HepG2 (cell line): ENCODE data around the gene TUBA4A. TPM values are rescaled to one million over a fixed set of nuclear protein-coding genes. Genes with fewer than 3 reads are reported as not detected.
A peak's percentile ranks its signal among the peaks of the same experiment; 100 is the strongest.

Experiments used
- ATF1 ChIP-seq: IDR thresholded peaks from 2 replicates; pipeline ENCODE4 v1.6.1; 2016; ENCODE audit warnings: mild to moderate bottlenecking, control low read depth
- GPN1 ChIP-seq: sonication (generic); formaldehyde crosslinking; IDR thresholded peaks from 2 replicates; pipeline ENCODE4 v1.5.1; 2020; ENCODE audit warnings: missing genetic modification reagents, borderline replicate concordance
- IRF1 ChIP-seq: sonication (generic); formaldehyde crosslinking; IDR thresholded peaks from 2 replicates; pipeline ENCODE4 v1.4.0; 2020; ENCODE audit warnings: low read depth, mild to moderate bottlenecking, missing genetic modification reagents
- KDM5A ChIP-seq: fragments of 200-600 bp; sonication (generic); IDR thresholded peaks from 2 replicates; pipeline ENCODE4 v1.7.0; 2018; ENCODE audit warnings: antibody characterized with exemption, mild to moderate bottlenecking, low read length, borderline replicate concordance
- LRRFIP1 ChIP-seq: sonication (generic); formaldehyde crosslinking; conservative IDR thresholded peaks from 2 replicates; pipeline ENCODE4 v1.4.0; 2020; ENCODE audit warnings: missing genetic modification reagents
- MBNL3 ChIP-seq: fragments of 250-450 bp; sonication (Bioruptor Pico); conservative IDR thresholded peaks from 2 replicates; pipeline ENCODE4 v1.8.0; 2022; ENCODE audit warnings: mild to moderate bottlenecking, inconsistent platforms
- MED1 ChIP-seq: sonication (generic); formaldehyde crosslinking; IDR thresholded peaks from 2 replicates; pipeline ENCODE4 v1.4.0; 2020; ENCODE audit warnings: missing genetic modification reagents
- MTF2 ChIP-seq: sonication (generic); formaldehyde crosslinking; IDR thresholded peaks from 2 replicates; pipeline ENCODE4 v1.5.0; 2020; ENCODE audit warnings: missing genetic modification reagents, borderline replicate concordance
- MYPOP ChIP-seq: sonication (generic); formaldehyde crosslinking; IDR thresholded peaks from 2 replicates; pipeline ENCODE4 v1.8.1; 2023; ENCODE audit warnings: mild to moderate bottlenecking, moderate library complexity, missing genetic modification reagents
- REL ChIP-seq: sonication (generic); formaldehyde crosslinking; conservative IDR thresholded peaks from 2 replicates; pipeline ENCODE4 v1.8.0; 2022; ENCODE audit warnings: mild to moderate bottlenecking, missing genetic modification reagents, moderate library complexity
- RELA ChIP-seq: sonication (generic); formaldehyde crosslinking; IDR thresholded peaks from 2 replicates; pipeline ENCODE4 v1.4.0; 2020; ENCODE audit warnings: missing genetic modification reagents
- SALL2 ChIP-seq: sonication (generic); formaldehyde crosslinking; IDR thresholded peaks from 2 replicates; pipeline ENCODE4 v1.8.1; 2023; ENCODE audit warnings: mild to moderate bottlenecking, missing genetic modification reagents, inconsistent platforms
- SMC3 ChIP-seq: IDR thresholded peaks from 2 replicates; pipeline ENCODE4 v1.6.1; 2011; ENCODE audit warnings: low read length, improper control_type of control experiment
- SPEN ChIP-seq: sonication (generic); formaldehyde crosslinking; IDR thresholded peaks from 2 replicates; pipeline ENCODE4 v1.5.1; 2020; ENCODE audit warnings: low read depth, mild to moderate bottlenecking, missing genetic modification reagents
- TEAD3 ChIP-seq: optimal IDR thresholded peaks from 2 replicates; pipeline ENCODE3; 2016; ENCODE audit warnings: borderline replicate concordance
- ZBTB46 ChIP-seq: sonication (generic); formaldehyde crosslinking; IDR thresholded peaks from 2 replicates; pipeline ENCODE4 v1.4.0; 2020; ENCODE audit warnings: mild to moderate bottlenecking, missing genetic modification reagents, borderline replicate concordance
- ZFP82 ChIP-seq: sonication (generic); formaldehyde crosslinking; IDR thresholded peaks from 2 replicates; pipeline ENCODE4 v1.5.1; 2020; ENCODE audit warnings: mild to moderate bottlenecking, missing genetic modification reagents, borderline replicate concordance
- ZNF30 ChIP-seq: sonication (generic); formaldehyde crosslinking; IDR thresholded peaks from 2 replicates; pipeline ENCODE4 v1.5.0; 2020; ENCODE audit warnings: mild to moderate bottlenecking, missing genetic modification reagents
- ZNF333 ChIP-seq: sonication (generic); formaldehyde crosslinking; IDR thresholded peaks from 2 replicates; pipeline ENCODE4 v1.4.0; 2020; ENCODE audit warnings: mild to moderate bottlenecking, missing genetic modification reagents, borderline replicate concordance
- ZNF343 ChIP-seq: sonication (generic); formaldehyde crosslinking; IDR thresholded peaks from 2 replicates; pipeline ENCODE4 v1.4.0; 2020; ENCODE audit warnings: mild to moderate bottlenecking, missing genetic modification reagents
- ZNF460 ChIP-seq: sonication (generic); formaldehyde crosslinking; IDR thresholded peaks from 2 replicates; pipeline ENCODE4 v1.5.1; 2020; ENCODE audit warnings: missing genetic modification reagents, mild to moderate bottlenecking, borderline replicate concordance
- ZNF709 ChIP-seq: sonication (generic); formaldehyde crosslinking; IDR thresholded peaks from 2 replicates; pipeline ENCODE4 v1.5.0; 2020; ENCODE audit warnings: mild to moderate bottlenecking, missing genetic modification reagents
- ZNF788 ChIP-seq: sonication (generic); formaldehyde crosslinking; IDR thresholded peaks from 2 replicates; pipeline ENCODE4 v1.5.0; 2020; ENCODE audit warnings: mild to moderate bottlenecking, missing genetic modification reagents, borderline replicate concordance
- ZNF841 ChIP-seq: sonication (generic); formaldehyde crosslinking; IDR thresholded peaks from 2 replicates; pipeline ENCODE4 v1.8.1; 2023; ENCODE audit warnings: missing genetic modification reagents, borderline replicate concordance
- ZNF878 ChIP-seq: sonication (generic); formaldehyde crosslinking; IDR thresholded peaks from 2 replicates; pipeline ENCODE4 v1.8.1; 2023; ENCODE audit warnings: mild to moderate bottlenecking, missing genetic modification reagents, moderate library complexity
- polyA plus RNA-seq, 8 experiments: library from polyadenylated mRNA; depleted of rRNA in 3 of 8; stranded (reverse) in 7 of 8; unstranded in 1 of 8; fragments of >200 nt; fragmentation: Illumina TruSeq in 4 of 8; extraction: Trizol in 4 of 8; gene quantifications; 2 replicates each; pipeline versions ENCODE4 v1.2.1 to v1.2.3, GENCODE V29; 2011 to 2016; ENCODE audit warnings: low read depth in 4 of 8, missing spikeins in 1 of 8, mixed read lengths in 1 of 8; ENCODE audit not compliant: insufficient read depth in 1 of 8
- total RNA-seq, 5 experiments: library from RNA; depleted of rRNA; stranded (reverse); fragments of >200 nt; fragmentation: Illumina TruSeq; extraction: Trizol; gene quantifications; 2 replicates each; pipeline ENCODE4 v1.2.3, GENCODE V29; 2016; ENCODE audit warnings: low read depth in 1 of 5

The TUBA4A gene
- total and polyA plus RNA-seq, 2 of the 13 experiments (the other 11 are each of a cell fraction or from before 2014, with no cell fraction given): 1.3 to 12.7 TPM

- TF ChIP-seq SPEN (CRISPR knock-in tag) (peak; percentile 37), ZNF30 (CRISPR knock-in tag) (no peak), ZNF333 (CRISPR knock-in tag) (no peak), REL (CRISPR knock-in tag) (no peak), SALL2 (CRISPR knock-in tag) (no peak; the same call in none of the 2 replicates), MYPOP (CRISPR knock-in tag) (peak; percentile 80), ZBTB46 (CRISPR knock-in tag) (no peak), LRRFIP1 (CRISPR knock-in tag) (no peak), ZNF709 (CRISPR knock-in tag) (peak; percentile 56; the same call in 1 of the 2 replicates), IRF1 (CRISPR knock-in tag) (no peak), ZNF788 (CRISPR knock-in tag) (peak; percentile 61), ZNF841 (CRISPR knock-in tag) (no peak), ZNF343 (CRISPR knock-in tag) (no peak), SMC3 (no peak), MTF2 (CRISPR knock-in tag) (no peak), ATF1 (CRISPR knock-in tag) (peak; percentile 87), ZNF878 (CRISPR knock-in tag) (no peak), GPN1 (no peak), MBNL3 (CRISPR knock-in tag) (no peak), RELA (CRISPR knock-in tag) (no peak; the same call in 1 of the 2 replicates), ZNF460 (CRISPR knock-in tag) (no peak), ZFP82 (CRISPR knock-in tag) (peak; percentile 91; the same call in 1 of the 2 replicates), TEAD3 (peak; percentile 77), MED1 (CRISPR knock-in tag) (peak; percentile 75), KDM5A (peak; percentile 96)
Measured at GRCh38 chr2:219229305-219230058, 24.2 kb downstream of the TUBA4A start, which contains the start of the genes ANKZF1 and ATG9A (continued).
